Large intestine (tissue), 3 donors: ENCODE measurements around the gene TBC1D1. TPM values are rescaled to one million over a fixed set of nuclear protein-coding genes. Genes with fewer than 3 reads are reported as not detected.
A peak's percentile ranks its signal among the peaks of the same experiment; 100 is the strongest.

Experiments used
- DNase-seq, 2 donors: peaks; one replicate each; pipeline versions ENCODE4 v3.0.0 to v3.0.0-alpha.2; 2013
- H3K27ac ChIP-seq: one replicate; pipeline ENCODE4 v1.5.1; 2013; ENCODE audit warnings: low read length
- H3K27me3 ChIP-seq: 2 replicates; pipeline ENCODE4 v1.6.1; 2013; ENCODE audit warnings: low read length; ENCODE audit not compliant: control insufficient read depth, insufficient read depth
- H3K36me3 ChIP-seq: 2 replicates; pipeline ENCODE4 v1.6.1; 2013; ENCODE audit warnings: low read length; ENCODE audit not compliant: control insufficient read depth, insufficient read depth
- H3K4me1 ChIP-seq: one replicate; pipeline ENCODE4 v1.6.1; 2013; ENCODE audit warnings: low read length; ENCODE audit not compliant: control insufficient read depth, insufficient read depth
- H3K4me3 ChIP-seq: one replicate; pipeline ENCODE4 v1.5.1; 2013; ENCODE audit warnings: low read length
- H3K9me3 ChIP-seq: one replicate; pipeline ENCODE4 v1.6.1; 2013; ENCODE audit warnings: mild to moderate bottlenecking, low read depth, low read length, moderate library complexity; ENCODE audit not compliant: control insufficient read depth
- WGBS: methylation state at CpG from one replicate; pipeline ENCODE4 v1.1.5; 2013; ENCODE audit warnings: low lambda C conversion rate; ENCODE audit not compliant: insufficient coverage; 5-methylcytosine and 5-hydroxymethylcytosine counted together
- polyA plus RNA-seq: library from polyadenylated mRNA; unstranded; fragments of 120-200 nt; gene quantifications from one replicate; pipeline ENCODE4 v1.2.1, GENCODE V29; 2013

Gene TBC1D1
- polyA plus RNA-seq, 1 donor: 116 TPM

DNA sequence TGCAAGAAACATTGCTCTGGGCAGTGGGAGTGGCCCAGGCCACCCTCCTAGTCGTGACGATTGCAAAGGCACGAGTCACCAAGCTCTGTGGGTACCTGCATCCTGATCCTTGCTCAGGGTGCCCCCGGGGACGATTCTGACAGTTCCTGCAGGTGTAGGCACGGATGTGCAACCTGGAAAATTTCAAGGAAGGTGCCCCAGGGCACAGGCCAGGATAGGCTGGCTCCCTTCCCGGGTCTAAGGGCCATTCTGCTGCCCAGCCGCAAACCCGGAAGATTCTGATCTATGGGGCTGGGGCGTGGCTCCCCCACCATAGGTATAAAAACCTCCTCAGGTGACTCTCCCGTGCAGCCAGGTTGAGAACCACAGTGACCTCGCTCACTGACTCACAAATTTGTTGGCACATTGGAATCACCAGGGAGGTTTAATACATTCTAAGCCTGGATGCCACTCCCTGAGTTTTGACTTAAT, 297.8 kb downstream of the TBC1D1 start:
- H3K27ac ChIP-seq: no peak overlapping the region
- WGBS: no CpG with 5 or more reads among the region's 12 CpGs

More for the DNA sequence above, 297.8 kb downstream of the TBC1D1 start:
- Histone ChIP-seq H3K4me1 (peaks cover 8% of the 10 kb centered on the region), H3K4me3 (no peak overlapping the region), H3K27me3 (no peaks in the 10 kb centered on the region), H3K9me3 (peaks cover 3% of the 10 kb centered on the region), H3K36me3 (no peaks in the 10 kb centered on the region)
- peak in 1 of 2 donors; percentile 28 for DNase-seq

Other genes starting within 250 kb of the TBC1D1 start
- 20.3 TPM for gene RELL1, start 204.7 kb upstream of the TBC1D1 start, polyA plus RNA-seq
- gene PGM2, start 64.4 kb upstream of the TBC1D1 start, polyA plus RNA-seq: 35.3 TPM
- 0.07 TPM for gene PTTG2, start 69.3 kb downstream of the TBC1D1 start, polyA plus RNA-seq